ENCODE results near the gene HSPA1L.

Gene HSPA1L

DNA sequence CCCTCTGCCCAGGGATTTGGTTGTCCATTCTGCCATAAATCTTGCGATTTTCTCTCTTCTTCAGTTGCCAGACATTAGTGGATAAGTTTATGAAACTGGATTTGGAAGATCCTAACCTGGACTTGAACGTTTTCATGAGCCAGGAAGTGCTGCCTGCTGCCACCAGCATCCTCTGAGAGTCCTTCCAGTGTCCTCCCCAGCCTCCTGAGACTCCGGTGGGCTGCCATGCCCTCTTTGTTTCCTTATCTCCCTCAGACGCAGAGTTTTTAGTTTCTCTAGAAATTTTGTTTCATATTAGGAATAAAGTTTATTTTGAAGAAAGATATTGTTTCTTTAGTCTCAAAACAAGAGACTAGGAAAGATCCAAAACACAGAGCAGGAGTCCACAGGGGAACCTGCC is 52.7 kb downstream of the HSPA1L start, which contains the start of gene SAPCD1:
SAPCD1 (plus strand) TSS at position 301 of the 400 bp plus-strand sequence. CDS start 399 bp downstream, outside the sequence.
- Histone ChIP-seq H2AFZ (ENCODE audit: low read length) (no peak within 1 kb of the TSS), H3K4me1 (ENCODE audit: insufficient read depth, low read length, poor library complexity, severe bottlenecking) (peaks cover 12% of the 10 kb centered on the region), H3K9me2 (replicated peaks; ENCODE audit: low read depth, low read length) (no peaks in the 10 kb centered on the region), H3F3A (ENCODE audit: low read depth) (no peaks in the 10 kb centered on the region), H3K79me2 (ENCODE audit: insufficient read depth, low read length) (no peaks in the 10 kb centered on the region), H3K27me3 (ENCODE audit: insufficient read depth, low read length, poor library complexity, severe bottlenecking) (no peaks in the 10 kb centered on the region), H3K9ac (ENCODE audit: low read depth, low read length, poor library complexity, severe bottlenecking) (no peak within 1 kb of the TSS), H3K36me3 (ENCODE audit: insufficient read depth, low read length) (no peaks in the 10 kb centered on the region; the same call in 1 of the 2 replicates), H3K4me3 (ENCODE audit: low read length, poor library complexity, severe bottlenecking) (no peak within 1 kb of the TSS), H3K4me2 (ENCODE audit: low read depth, low read length, poor library complexity, severe bottlenecking) (no peak within 1 kb of the TSS), H3K9me3 (ENCODE audit: insufficient read depth, low read depth, low read length) (no peaks in the 10 kb centered on the region), H4K20me1 (ENCODE audit: insufficient read depth, low read length, poor library complexity, severe bottlenecking) (no peaks in the 10 kb centered on the region)
- TF ChIP-seq, protein P1, sequence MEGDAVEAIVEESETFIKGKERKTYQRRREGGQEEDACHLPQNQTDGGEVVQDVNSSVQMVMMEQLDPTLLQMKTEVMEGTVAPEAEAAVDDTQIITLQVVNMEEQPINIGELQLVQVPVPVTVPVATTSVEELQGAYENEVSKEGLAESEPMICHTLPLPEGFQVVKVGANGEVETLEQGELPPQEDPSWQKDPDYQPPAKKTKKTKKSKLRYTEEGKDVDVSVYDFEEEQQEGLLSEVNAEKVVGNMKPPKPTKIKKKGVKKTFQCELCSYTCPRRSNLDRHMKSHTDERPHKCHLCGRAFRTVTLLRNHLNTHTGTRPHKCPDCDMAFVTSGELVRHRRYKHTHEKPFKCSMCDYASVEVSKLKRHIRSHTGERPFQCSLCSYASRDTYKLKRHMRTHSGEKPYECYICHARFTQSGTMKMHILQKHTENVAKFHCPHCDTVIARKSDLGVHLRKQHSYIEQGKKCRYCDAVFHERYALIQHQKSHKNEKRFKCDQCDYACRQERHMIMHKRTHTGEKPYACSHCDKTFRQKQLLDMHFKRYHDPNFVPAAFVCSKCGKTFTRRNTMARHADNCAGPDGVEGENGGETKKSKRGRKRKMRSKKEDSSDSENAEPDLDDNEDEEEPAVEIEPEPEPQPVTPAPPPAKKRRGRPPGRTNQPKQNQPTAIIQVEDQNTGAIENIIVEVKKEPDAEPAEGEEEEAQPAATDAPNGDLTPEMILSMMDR (conservative IDR thresholded peaks at IDR 0.05; ENCODE audit: low read length), result no peak
- no peak for TF ChIP-seq EZH2phosphoT487 (IDR thresholded peaks at IDR 0.05; ENCODE audit: borderline replicate concordance)

- Histone ChIP-seq H3K79me2 (ENCODE audit: insufficient read depth, low read length) (no peaks in the 10 kb centered on the region), H3K4me2 (ENCODE audit: low read depth, low read length, poor library complexity, severe bottlenecking) (no peak overlapping the region), H2AFZ (ENCODE audit: low read length) (no peak overlapping the region), H3K36me3 (ENCODE audit: insufficient read depth, low read length) (no peaks in the 10 kb centered on the region; the same call in 1 of the 2 replicates), H3K4me1 (ENCODE audit: insufficient read depth, low read length, poor library complexity, severe bottlenecking) (peaks cover 12% of the 10 kb centered on the region), H3K9ac (ENCODE audit: low read depth, low read length, poor library complexity, severe bottlenecking) (no peak overlapping the region), H3F3A (ENCODE audit: low read depth) (no peaks in the 10 kb centered on the region), H3K9me3 (ENCODE audit: insufficient read depth, low read depth, low read length) (no peaks in the 10 kb centered on the region), H3K9me2 (replicated peaks; ENCODE audit: low read depth, low read length) (no peaks in the 10 kb centered on the region), H3K4me3 (ENCODE audit: low read length, poor library complexity, severe bottlenecking) (no peak overlapping the region), H4K20me1 (ENCODE audit: insufficient read depth, low read length, poor library complexity, severe bottlenecking) (no peaks in the 10 kb centered on the region), H3K27me3 (ENCODE audit: insufficient read depth, low read length, poor library complexity, severe bottlenecking) (no peaks in the 10 kb centered on the region)
- TF ChIP-seq EZH2phosphoT487 (IDR thresholded peaks at IDR 0.05; ENCODE audit: borderline replicate concordance), result no peak
- TF ChIP-seq, protein P1 (conservative IDR thresholded peaks at IDR 0.05; ENCODE audit: low read length), result no peak
These were observed 53.7 kb downstream of the HSPA1L start for GRCh38 chr6:31761343-31761742.

GRCh38 chr6:31760790-31761189 is 54.3 kb downstream of the HSPA1L start:
- H3F3A ChIP-seq (ENCODE audit: low read depth), result no peaks in the 10 kb centered on the region
- H3K79me2 ChIP-seq (ENCODE audit: insufficient read depth, low read length), result no peaks in the 10 kb centered on the region
- H2AFZ ChIP-seq (ENCODE audit: low read length), result no peak overlapping the region
- H3K4me3 ChIP-seq (ENCODE audit: low read length, poor library complexity, severe bottlenecking), result no peak overlapping the region
- H3K9me3 ChIP-seq (ENCODE audit: insufficient read depth, low read depth, low read length), result no peaks in the 10 kb centered on the region
- no peak overlapping the region for H3K9ac ChIP-seq (ENCODE audit: low read depth, low read length, poor library complexity, severe bottlenecking)
- H3K36me3 ChIP-seq (ENCODE audit: insufficient read depth, low read length), result no peaks in the 10 kb centered on the region; the same call in 1 of the 2 replicates
- no peaks in the 10 kb centered on the region for H4K20me1 ChIP-seq (ENCODE audit: insufficient read depth, low read length, poor library complexity, severe bottlenecking)
- TF ChIP-seq, protein P1 (conservative IDR thresholded peaks at IDR 0.05; ENCODE audit: low read length), result no peak
- TF ChIP-seq EZH2phosphoT487 (IDR thresholded peaks at IDR 0.05; ENCODE audit: borderline replicate concordance), result no peak
- H3K4me2 ChIP-seq (ENCODE audit: low read depth, low read length, poor library complexity, severe bottlenecking), result no peak overlapping the region
- H3K27me3 ChIP-seq (ENCODE audit: insufficient read depth, low read length, poor library complexity, severe bottlenecking), result no peaks in the 10 kb centered on the region
- H3K4me1 ChIP-seq (ENCODE audit: insufficient read depth, low read length, poor library complexity, severe bottlenecking), result peaks cover 12% of the 10 kb centered on the region
- H3K9me2 ChIP-seq (replicated peaks; ENCODE audit: low read depth, low read length), result no peaks in the 10 kb centered on the region
